WERI-Rb-1 (cell line): Measurements from ENCODE around the gene AKAP13.

ENCODE experiments used
- DNase-seq: peaks from one replicate; pipeline ENCODE4 v3.0.0-alpha.2; 2020
- H3K27ac ChIP-seq: fragments of 250-450 bp; sonication (Bioruptor Pico); 2 replicates; pipeline ENCODE4 v1.5.1; 2020; ENCODE audit warnings: mild to moderate bottlenecking, moderate library complexity
- H3K27me3 ChIP-seq: fragments of 250-450 bp; sonication (Bioruptor Pico); 2 replicates; pipeline ENCODE4 v1.5.1; 2021; ENCODE audit warnings: mild to moderate bottlenecking, low read depth, moderate library complexity; ENCODE audit not compliant: insufficient read depth, severe bottlenecking
- H3K36me3 ChIP-seq: fragments of 250-450 bp; sonication (Bioruptor Pico); 2 replicates; pipeline ENCODE4 v1.5.1; 2020; ENCODE audit warnings: mild to moderate bottlenecking, moderate library complexity
- H3K4me3 ChIP-seq: 2 replicates; pipeline ENCODE4 v1.5.1; 2011; ENCODE audit warnings: low read depth, mild to moderate bottlenecking, control low read depth, low read length
- H3K9me3 ChIP-seq: fragments of 250-450 bp; sonication (Bioruptor Pico); 2 replicates; pipeline ENCODE4 v1.5.1; 2021; ENCODE audit warnings: mild to moderate bottlenecking, moderate library complexity; ENCODE audit not compliant: severe bottlenecking
- TF ChIP-seq, protein P1 (sequence below): IDR thresholded peaks from 2 replicates; pipeline ENCODE4 v1.5.1; 2011; ENCODE audit warnings: low read depth, mild to moderate bottlenecking, control low read depth, inconsistent platforms, low read length

Gene AKAP13

GRCh38 chr15:85716261-85716660, 335.9 kb downstream of the AKAP13 start:
- peaks cover 93% of the 10 kb centered on the region for H3K36me3 ChIP-seq
- TF ChIP-seq, protein P1, sequence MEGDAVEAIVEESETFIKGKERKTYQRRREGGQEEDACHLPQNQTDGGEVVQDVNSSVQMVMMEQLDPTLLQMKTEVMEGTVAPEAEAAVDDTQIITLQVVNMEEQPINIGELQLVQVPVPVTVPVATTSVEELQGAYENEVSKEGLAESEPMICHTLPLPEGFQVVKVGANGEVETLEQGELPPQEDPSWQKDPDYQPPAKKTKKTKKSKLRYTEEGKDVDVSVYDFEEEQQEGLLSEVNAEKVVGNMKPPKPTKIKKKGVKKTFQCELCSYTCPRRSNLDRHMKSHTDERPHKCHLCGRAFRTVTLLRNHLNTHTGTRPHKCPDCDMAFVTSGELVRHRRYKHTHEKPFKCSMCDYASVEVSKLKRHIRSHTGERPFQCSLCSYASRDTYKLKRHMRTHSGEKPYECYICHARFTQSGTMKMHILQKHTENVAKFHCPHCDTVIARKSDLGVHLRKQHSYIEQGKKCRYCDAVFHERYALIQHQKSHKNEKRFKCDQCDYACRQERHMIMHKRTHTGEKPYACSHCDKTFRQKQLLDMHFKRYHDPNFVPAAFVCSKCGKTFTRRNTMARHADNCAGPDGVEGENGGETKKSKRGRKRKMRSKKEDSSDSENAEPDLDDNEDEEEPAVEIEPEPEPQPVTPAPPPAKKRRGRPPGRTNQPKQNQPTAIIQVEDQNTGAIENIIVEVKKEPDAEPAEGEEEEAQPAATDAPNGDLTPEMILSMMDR: no peak

GRCh38 chr15:85717212-85717611, 336.8 kb downstream of the AKAP13 start:
- Histone ChIP-seq H3K9me3 (no peaks in the 10 kb centered on the region), H3K4me3 (no peak overlapping the region), H3K27ac (no peak overlapping the region), H3K27me3 (no peaks in the 10 kb centered on the region), H3K36me3 (peaks cover 93% of the 10 kb centered on the region)
- TF ChIP-seq, protein P1: no peak
- no peak for DNase-seq

More at GRCh38 chr15:85716261-85716660, 335.9 kb downstream of the AKAP13 start:
- H3K27ac ChIP-seq: no peak overlapping the region
- no peaks in the 10 kb centered on the region for H3K9me3 ChIP-seq
- DNase-seq: no peak
- H3K4me3 ChIP-seq: no peak overlapping the region
- H3K27me3 ChIP-seq: no peaks in the 10 kb centered on the region

DNA sequence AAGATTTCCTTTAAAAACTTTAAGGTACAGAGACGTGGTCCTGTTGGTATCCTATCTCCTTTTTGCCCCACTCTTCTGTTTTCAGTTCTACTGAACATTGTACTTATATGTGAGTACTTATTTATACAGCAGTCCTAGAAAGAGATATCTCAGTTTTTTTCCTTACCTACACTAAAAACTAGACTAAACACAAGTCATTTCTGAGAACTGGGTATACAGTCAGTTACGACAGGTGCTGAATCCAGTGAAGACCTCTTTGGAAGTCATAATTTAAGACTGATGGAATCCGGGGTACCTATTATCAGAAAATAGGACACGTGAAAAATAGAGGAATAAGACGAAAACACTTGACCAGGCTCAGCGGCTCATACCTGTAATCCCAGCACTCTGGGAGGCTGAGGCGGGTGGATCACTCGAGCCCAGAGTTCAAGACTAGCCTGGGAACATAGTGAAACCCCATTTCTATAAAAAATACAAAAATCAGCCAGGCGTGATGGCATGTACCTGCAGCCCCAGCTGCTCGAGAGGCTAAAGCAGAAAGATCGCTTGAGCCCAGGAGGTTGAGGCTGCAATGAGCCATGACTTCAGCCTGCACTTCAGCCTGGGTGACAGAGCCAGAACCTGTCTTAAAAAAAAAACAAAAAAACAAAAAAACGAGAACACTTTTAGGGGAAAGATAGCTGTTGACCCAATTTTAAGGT, 338.0 kb downstream of the AKAP13 start:
- peaks cover 95% of the 10 kb centered on the region for H3K36me3 ChIP-seq
- TF ChIP-seq, protein P1: no peak
- no peak overlapping the region for H3K4me3 ChIP-seq
- no peaks in the 10 kb centered on the region for H3K9me3 ChIP-seq
- DNase-seq: no peak
- H3K27me3 ChIP-seq: no peaks in the 10 kb centered on the region
- H3K27ac ChIP-seq: no peak overlapping the region

DNA sequence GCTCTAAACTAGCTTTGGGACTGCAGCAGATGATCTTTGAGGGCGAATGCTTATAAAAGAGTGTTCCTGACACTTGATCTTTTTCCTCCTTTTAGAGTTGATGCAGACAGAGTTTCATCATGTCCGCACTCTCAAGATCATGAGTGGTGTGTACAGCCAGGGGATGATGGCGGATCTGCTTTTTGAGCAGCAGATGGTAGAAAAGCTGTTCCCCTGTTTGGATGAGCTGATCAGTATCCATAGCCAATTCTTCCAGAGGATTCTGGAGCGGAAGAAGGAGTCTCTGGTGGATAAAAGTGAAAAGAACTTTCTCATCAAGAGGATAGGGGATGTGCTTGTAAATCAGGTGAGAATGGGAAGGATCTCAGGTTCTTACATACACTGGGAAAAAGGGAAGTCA, 338.6 kb downstream of the AKAP13 start:
- Histone ChIP-seq H3K36me3 (peaks cover 97% of the 10 kb centered on the region), H3K4me3 (no peak overlapping the region), H3K27ac (no peak overlapping the region), H3K9me3 (no peaks in the 10 kb centered on the region), H3K27me3 (no peaks in the 10 kb centered on the region)
- no peak for DNase-seq
- TF ChIP-seq, protein P1: no peak

- peaks cover 100% of the 10 kb centered on the region for H3K36me3 ChIP-seq
- H3K4me3 ChIP-seq: no peak overlapping the region
- no peaks in the 10 kb centered on the region for H3K9me3 ChIP-seq
- no peaks in the 10 kb centered on the region for H3K27me3 ChIP-seq
- TF ChIP-seq, protein P1: no peak
- H3K27ac ChIP-seq: no peak overlapping the region
- no peak for DNase-seq
These were observed 342.2 kb downstream of the AKAP13 start for GRCh38 chr15:85722374-85723152.
